GM18505 (cell line): ENCODE results near the gene WFDC9.
"Not testable (repeated sequence)": the region's sequence is repeated elsewhere in the genome, so short reads cannot be mapped to it uniquely, and the experiment has no call there.

Source experiments
- ATAC-seq: cut with Tn5 transposase; IDR thresholded peaks from one replicate; pipeline ENCODE4 v1.9.1; 2021; ENCODE audit not compliant: unreplicated experiment
- POLR2A ChIP-seq: IDR thresholded peaks from 4 replicates; pipeline ENCODE4 v1.6.1; 2011; ENCODE audit warnings: borderline replicate concordance; ENCODE audit not compliant: insufficient read depth, insufficient read length; ENCODE audit errors: extremely low read depth

WFDC9 gene

GRCh38 chr20:45631184-45631583 is at the start of gene WFDC9:
Gene WFDC9, minus strand, starts transcription at chr20:45631284. Its CDS starts 21,103 bp downstream, at chr20:45610181.
- ATAC-seq, result no peak
- no peak for TF ChIP-seq POLR2A

- no peak for ATAC-seq
- TF ChIP-seq POLR2A, result no peak
Observed at GRCh38 chr20:45679650-45680049, 48.6 kb upstream of the WFDC9 start.

GRCh38 chr20:45672765-45673164 is 41.7 kb upstream of the WFDC9 start:
- TF ChIP-seq POLR2A, result no peak

GRCh38 chr20:45670139-45670538 is 39.1 kb upstream of the WFDC9 start, which contains the start of gene WFDC11:
Gene WFDC11, minus strand, starts transcription at chr20:45670239. Its CDS starts 19,639 bp downstream, at chr20:45650600.
- no peak for ATAC-seq
- no peak for TF ChIP-seq POLR2A

More at GRCh38 chr20:45672765-45673164, 41.7 kb upstream of the WFDC9 start:
- no peak for ATAC-seq

- not testable (repeated sequence) for ATAC-seq
Observed at GRCh38 chr20:45657038-45657437, 26.0 kb upstream of the WFDC9 start.

GRCh38 chr20:45651726-45652125 is 20.6 kb upstream of the WFDC9 start:
- not testable (repeated sequence) for ATAC-seq

GRCh38 chr20:45649312-45649863 is 18.3 kb upstream of the WFDC9 start:
- no peak for TF ChIP-seq POLR2A
- ATAC-seq, result no peak

- TF ChIP-seq POLR2A, result no peak
- no peak for ATAC-seq
Observed at GRCh38 chr20:45647441-45648050, 16.5 kb upstream of the WFDC9 start.

- no peak for ATAC-seq
- no peak for TF ChIP-seq POLR2A
Observed at GRCh38 chr20:45646875-45647274, 15.8 kb upstream of the WFDC9 start.

GRCh38 chr20:45645869-45646268 is 14.8 kb upstream of the WFDC9 start:
- not testable (repeated sequence) for ATAC-seq

GRCh38 chr20:45641076-45641475 is 10.0 kb upstream of the WFDC9 start:
- not testable (repeated sequence) for ATAC-seq

- ATAC-seq, result no peak
- no peak for TF ChIP-seq POLR2A
Observed at GRCh38 chr20:45639687-45640086, 8.6 kb upstream of the WFDC9 start.

- ATAC-seq, result no peak
- no peak for TF ChIP-seq POLR2A
Observed at GRCh38 chr20:45636513-45636912, 5.4 kb upstream of the WFDC9 start.

- TF ChIP-seq POLR2A, result no peak
- ATAC-seq, result no peak
Observed at GRCh38 chr20:45630371-45630770, 713 bp downstream of the WFDC9 start.
